ENCODE data around the gene PRKCA.

Gene PRKCA

GRCh38 chr17:66714046-66715023 lies 411.9 kb downstream of the PRKCA start:
- TF ChIP-seq CREB5 (CRISPR knock-in tag; IDR thresholded peaks at IDR 0.05; ENCODE audit: low read depth) (no peak), ZNF565 (CRISPR knock-in tag; conservative IDR thresholded peaks at IDR 0.05; ENCODE audit: low read depth) (no peak), ISL1 (CRISPR knock-in tag; IDR thresholded peaks at IDR 0.05) (no peak), PPARA (CRISPR knock-in tag; IDR thresholded peaks at IDR 0.05; ENCODE audit: borderline replicate concordance) (no peak), BACH2 (CRISPR knock-in tag; IDR thresholded peaks at IDR 0.05; ENCODE audit: borderline replicate concordance) (no peak), ZNF70 (CRISPR knock-in tag; IDR thresholded peaks at IDR 0.05) (no peak), POU6F1 (CRISPR knock-in tag; IDR thresholded peaks at IDR 0.05; ENCODE audit: borderline replicate concordance, low read depth) (no peak), ZFP3 (CRISPR knock-in tag; IDR thresholded peaks at IDR 0.05) (no peak), ZNF8 (CRISPR knock-in tag; IDR thresholded peaks at IDR 0.05) (no peak), GLIS3 (CRISPR knock-in tag; IDR thresholded peaks at IDR 0.05) (no peak), PATZ1 (CRISPR knock-in tag; IDR thresholded peaks at IDR 0.05; ENCODE audit: borderline replicate concordance) (no peak), TSHZ2 (CRISPR knock-in tag; IDR thresholded peaks at IDR 0.05) (no peak), SNAI2 (CRISPR knock-in tag; IDR thresholded peaks at IDR 0.05) (no peak), CSRNP3 (CRISPR knock-in tag; IDR thresholded peaks at IDR 0.05) (no peak), ARNTL (CRISPR knock-in tag; IDR thresholded peaks at IDR 0.05; ENCODE audit: borderline replicate concordance, low read depth) (no peak), ZC3H10 (CRISPR knock-in tag; IDR thresholded peaks at IDR 0.05) (no peak), OSR1 (CRISPR knock-in tag; IDR thresholded peaks at IDR 0.05) (no peak)
- no peak for ATAC-seq

- no peak; the same call in 2 of the 3 replicates for ATAC-seq
- TF ChIP-seq PATZ1 (CRISPR knock-in tag; IDR thresholded peaks at IDR 0.05; ENCODE audit: borderline replicate concordance) (no peak), TOX (CRISPR knock-in tag; IDR thresholded peaks at IDR 0.05; ENCODE audit: borderline replicate concordance) (no peak), TSHZ2 (CRISPR knock-in tag; IDR thresholded peaks at IDR 0.05) (no peak), ZNF565 (CRISPR knock-in tag; conservative IDR thresholded peaks at IDR 0.05; ENCODE audit: low read depth) (no peak), CSDC2 (CRISPR knock-in tag; IDR thresholded peaks at IDR 0.05) (no peak), OSR1 (CRISPR knock-in tag; IDR thresholded peaks at IDR 0.05) (no peak), ESRRG (CRISPR knock-in tag; IDR thresholded peaks at IDR 0.05) (no peak), ZFP3 (CRISPR knock-in tag; IDR thresholded peaks at IDR 0.05) (no peak), TCF4 (CRISPR knock-in tag; IDR thresholded peaks at IDR 0.05; ENCODE audit: borderline replicate concordance) (no peak), ZFP30 (CRISPR knock-in tag; IDR thresholded peaks at IDR 0.05) (no peak), ARNTL (CRISPR knock-in tag; IDR thresholded peaks at IDR 0.05; ENCODE audit: borderline replicate concordance, low read depth) (no peak), RARB (CRISPR knock-in tag; IDR thresholded peaks at IDR 0.05) (no peak), ZC3H10 (CRISPR knock-in tag; IDR thresholded peaks at IDR 0.05) (no peak)
Measured at GRCh38 chr17:66715076-66715675, 412.8 kb downstream of the PRKCA start.
